GM19324 (cell line): ENCODE data around the gene MNT.
A peak's percentile ranks its signal among the peaks of the same experiment; 100 is the strongest.

ENCODE experiments used
- ATAC-seq: cut with Tn5 transposase; IDR thresholded peaks from one replicate; pipeline ENCODE4 v1.9.1; 2021; ENCODE audit warnings: mild to moderate bottlenecking, moderate library complexity; ENCODE audit not compliant: unreplicated experiment, low FRiP score

Gene MNT

GRCh38 chr17:2418572-2418971 lies 17.7 kb upstream of the MNT start:
- ATAC-seq, result no peak

- no peak for ATAC-seq
These were observed 15.3 kb upstream of the MNT start for GRCh38 chr17:2416010-2416734.

GRCh38 chr17:2415081-2415480 lies 14.2 kb upstream of the MNT start:
- ATAC-seq, result no peak

GRCh38 chr17:2414446-2415064 lies 13.7 kb upstream of the MNT start:
- no peak for ATAC-seq

- no peak for ATAC-seq
These were observed 11.7 kb upstream of the MNT start for GRCh38 chr17:2412561-2413021.

- ATAC-seq, result no peak
These were observed 10.1 kb upstream of the MNT start for GRCh38 chr17:2410951-2411350.

- no peak for ATAC-seq
These were observed 6.3 kb upstream of the MNT start for GRCh38 chr17:2406903-2407790.

- no peak for ATAC-seq
These were observed 5.5 kb upstream of the MNT start for GRCh38 chr17:2406271-2406902.

- ATAC-seq, result no peak
These were observed 4.5 kb upstream of the MNT start for GRCh38 chr17:2405247-2405926.

GRCh38 chr17:2403044-2403443 lies 2.2 kb upstream of the MNT start:
- ATAC-seq, result no peak

- ATAC-seq, result no peak
These were observed 1.7 kb upstream of the MNT start for GRCh38 chr17:2402544-2402943.

- peak; percentile 58 for ATAC-seq
These were observed 764 bp upstream of the MNT start for GRCh38 chr17:2401426-2402221.

GRCh38 chr17:2400474-2400866 lies 390 bp downstream of the MNT start:
- ATAC-seq, result no peak

GRCh38 chr17:2399572-2400473 lies 1.0 kb downstream of the MNT start:
- ATAC-seq, result peak; percentile 39

- no peak for ATAC-seq
These were observed 1.9 kb downstream of the MNT start for GRCh38 chr17:2398655-2399571.

GRCh38 chr17:2398182-2398581 lies 2.7 kb downstream of the MNT start:
- no peak for ATAC-seq
